Dendritic cell treated with granulocyte-macrophage colony-stimulating factor and Interleukin-4, amounts not matched to agents 40 ng/mL and 50 ng/mL, for 4 days (primary cell): ENCODE results near the gene BMAL1.
A peak's percentile ranks its signal among the peaks of the same experiment; 100 is the strongest.
"Not testable (repeated sequence)": the region's sequence is repeated elsewhere in the genome, so short reads cannot be mapped to it uniquely, and the experiment has no call there.

Experiments used
- H3K27ac Mint-ChIP-seq: one replicate; pipeline ENCODE4 v1.8.0; 2022; ENCODE audit warnings: mild to moderate bottlenecking, mixed read lengths
- H3K27me3 Mint-ChIP-seq: one replicate; pipeline ENCODE4 v1.8.0; 2022; ENCODE audit warnings: mild to moderate bottlenecking, mixed read lengths
- H3K36me3 Mint-ChIP-seq: one replicate; pipeline ENCODE4 v1.8.0; 2022; ENCODE audit warnings: low read depth, mixed read lengths
- H3K4me1 Mint-ChIP-seq: one replicate; pipeline ENCODE4 v1.8.0; 2022; ENCODE audit warnings: low read depth, mixed read lengths
- H3K4me3 Mint-ChIP-seq: one replicate; pipeline ENCODE4 v1.8.0; 2022; ENCODE audit warnings: mild to moderate bottlenecking, moderate library complexity, mixed read lengths
- H3K9me3 Mint-ChIP-seq: one replicate; pipeline ENCODE4 v1.8.0; 2022; ENCODE audit warnings: mixed read lengths
- intact Hi-C: fragments of 100-400 bp; cut with micrococcal nuclease; formaldehyde crosslinking; loops from one replicate; pipeline ENCODE4 v1.15.0; 2022

BMAL1 gene

DNA sequence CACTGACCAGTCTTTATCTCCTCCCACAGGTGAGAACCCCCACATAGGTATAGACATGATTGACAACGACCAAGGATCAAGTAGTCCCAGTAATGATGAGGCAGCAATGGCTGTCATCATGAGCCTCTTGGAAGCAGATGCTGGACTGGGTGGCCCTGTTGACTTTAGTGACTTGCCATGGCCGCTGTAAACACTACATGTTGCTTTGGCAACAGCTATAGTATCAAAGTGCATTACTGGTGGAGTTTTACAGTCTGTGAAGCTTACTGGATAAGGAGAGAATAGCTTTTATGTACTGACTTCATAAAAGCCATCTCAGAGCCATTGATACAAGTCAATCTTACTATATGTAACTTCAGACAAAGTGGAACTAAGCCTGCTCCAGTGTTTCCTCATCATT is 109.0 kb downstream of the BMAL1 start:
- Mint-ChIP-seq H3K36me3 (peaks cover 92% of the 10 kb centered on the region), H3K27ac (no peak overlapping the region), H3K27me3 (no peaks in the 10 kb centered on the region), H3K9me3 (no peaks in the 10 kb centered on the region), H3K4me3 (no peak overlapping the region), H3K4me1 (no peaks in the 10 kb centered on the region)
- intact Hi-C loops, result no loop called here

GRCh38 chr11:13388741-13389140 is 111.2 kb downstream of the BMAL1 start:
- peaks cover 77% of the 10 kb centered on the region for H3K36me3 Mint-ChIP-seq
- no peaks in the 10 kb centered on the region for H3K9me3 Mint-ChIP-seq
- intact Hi-C loops, result no loop called here
- H3K27me3 Mint-ChIP-seq, result no peaks in the 10 kb centered on the region
- no peak overlapping the region for H3K27ac Mint-ChIP-seq
- no peak overlapping the region for H3K4me3 Mint-ChIP-seq
- no peaks in the 10 kb centered on the region for H3K4me1 Mint-ChIP-seq

GRCh38 chr11:13391217-13391616 is 113.6 kb downstream of the BMAL1 start:
- Mint-ChIP-seq H3K4me3 (no peak overlapping the region), H3K27ac (no peak overlapping the region), H3K27me3 (no peaks in the 10 kb centered on the region), H3K4me1 (no peaks in the 10 kb centered on the region), H3K9me3 (no peaks in the 10 kb centered on the region), H3K36me3 (peaks cover 58% of the 10 kb centered on the region)
- intact Hi-C loops, result no loop called here

DNA sequence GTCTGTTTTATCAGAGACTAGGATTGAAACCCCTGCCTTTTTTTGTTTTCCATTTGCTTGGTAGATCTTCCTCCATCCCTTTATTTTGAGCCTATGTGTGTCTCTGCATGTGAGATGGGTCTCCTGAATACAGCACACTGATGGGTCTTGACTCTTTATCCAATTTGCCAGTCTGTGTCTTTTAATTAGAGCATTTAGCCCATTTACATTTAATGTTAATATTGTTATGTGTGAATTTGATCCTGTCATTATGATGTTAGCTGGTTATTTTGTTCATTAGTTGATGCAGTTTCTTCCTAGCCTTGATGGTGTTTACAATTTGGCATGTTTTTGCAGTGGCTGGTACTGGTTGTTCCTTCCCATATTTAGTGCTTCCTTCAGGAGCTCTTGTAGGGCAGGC is 120.7 kb downstream of the BMAL1 start:
- H3K27me3 Mint-ChIP-seq, H3K27ac Mint-ChIP-seq, H3K4me1 Mint-ChIP-seq, H3K4me3 Mint-ChIP-seq, intact Hi-C loops: not testable (repeated sequence)
- Mint-ChIP-seq H3K36me3 (peaks cover 41% of the 10 kb centered on the region), H3K9me3 (peaks cover 44% of the 10 kb centered on the region)

DNA sequence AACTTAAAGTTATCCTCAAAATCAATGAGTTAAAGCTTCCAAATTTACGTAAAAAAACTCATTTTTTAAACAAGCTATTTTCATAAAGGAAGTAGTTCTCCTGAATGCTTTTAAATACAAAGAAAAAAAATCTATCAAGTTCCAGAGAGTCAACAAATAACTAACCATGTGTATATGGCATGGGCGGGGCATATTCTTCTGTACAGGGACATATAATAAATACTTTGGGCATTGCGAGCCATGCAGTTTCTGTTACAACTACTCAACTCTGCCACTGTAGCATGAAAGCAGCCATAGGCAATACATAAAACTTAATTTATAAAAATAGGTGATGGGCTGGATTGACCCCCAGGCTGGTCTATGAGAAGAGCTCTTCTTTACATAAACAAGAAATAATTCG is 127.6 kb downstream of the BMAL1 start:
- Mint-ChIP-seq H3K4me1 (no peaks in the 10 kb centered on the region), H3K27me3 (no peaks in the 10 kb centered on the region), H3K9me3 (peaks cover 20% of the 10 kb centered on the region), H3K36me3 (peaks cover 31% of the 10 kb centered on the region), H3K4me3 (no peak overlapping the region), H3K27ac (no peak overlapping the region)
- intact Hi-C loops, result no loop called here

DNA sequence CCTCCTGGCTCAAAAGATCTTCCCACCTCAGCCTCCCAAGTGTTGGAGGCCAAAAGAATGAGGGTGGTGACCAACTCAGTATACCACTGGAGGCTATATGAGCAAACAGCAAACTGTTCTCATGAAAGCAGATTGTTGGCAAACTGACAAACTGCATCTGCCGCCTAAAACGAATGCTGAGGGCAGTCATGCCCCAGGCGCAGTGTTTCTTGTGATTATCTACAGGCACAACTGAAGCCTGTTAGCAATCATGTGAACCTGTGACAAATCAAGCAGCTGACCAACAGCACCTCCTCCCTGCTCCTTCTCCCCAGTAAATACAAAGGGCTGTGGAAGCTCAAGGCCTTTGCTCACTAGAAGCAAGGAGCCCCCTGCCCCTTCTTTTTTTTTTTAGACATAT is 137.6 kb downstream of the BMAL1 start:
- Mint-ChIP-seq H3K27ac (no peak overlapping the region), H3K36me3 (peaks cover 74% of the 10 kb centered on the region), H3K4me3 (no peak overlapping the region), H3K4me1 (no peaks in the 10 kb centered on the region), H3K27me3 (no peaks in the 10 kb centered on the region), H3K9me3 (no peaks in the 10 kb centered on the region)
- intact Hi-C loops, result loop anchor here (10.0 kb wide), 1 partner anchor 50 kb away; the partner anchor contains the start of gene BTBD10

DNA sequence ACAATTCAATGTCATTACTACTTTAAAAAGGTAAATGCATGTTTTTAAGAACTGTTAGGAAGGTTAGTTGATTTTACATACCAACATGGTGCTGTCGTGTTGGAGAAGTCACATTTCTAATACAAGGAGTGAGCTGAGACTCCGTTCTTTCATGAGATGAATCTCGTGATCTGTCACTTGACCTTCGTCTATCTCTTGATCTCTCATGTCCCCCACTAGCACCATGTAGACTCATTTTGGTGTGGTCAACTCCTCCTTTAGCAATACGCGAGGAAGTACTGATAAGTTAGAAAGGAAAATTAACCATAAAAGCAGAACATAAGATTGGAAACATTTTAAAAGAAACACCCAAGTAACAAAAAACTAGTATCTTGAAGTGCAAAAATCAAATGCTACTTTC is 144.0 kb downstream of the BMAL1 start:
- intact Hi-C loops, result no loop called here
- no peaks in the 10 kb centered on the region for H3K27me3 Mint-ChIP-seq
- no peak overlapping the region for H3K27ac Mint-ChIP-seq

DNA sequence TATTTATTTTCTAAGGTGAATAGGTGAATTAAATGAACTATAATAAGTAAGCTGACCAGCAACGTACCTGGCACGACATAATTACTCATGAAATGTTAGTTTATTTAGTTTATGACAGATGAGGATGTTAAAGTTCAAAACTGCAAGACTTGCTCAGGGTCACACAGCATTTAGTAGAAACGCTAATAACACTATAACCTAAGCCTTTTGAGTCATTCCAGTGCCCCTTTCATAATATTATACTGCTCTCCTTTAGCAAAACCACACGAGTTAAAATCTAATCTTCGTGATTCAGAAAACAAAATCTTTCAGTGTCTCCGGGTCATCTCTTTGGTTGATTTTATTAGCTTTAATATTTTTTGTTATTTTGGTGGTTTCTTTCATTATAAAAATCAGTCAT is 145.8 kb downstream of the BMAL1 start:
- H3K27ac Mint-ChIP-seq, result no peak overlapping the region
- peaks cover 18% of the 10 kb centered on the region for H3K4me1 Mint-ChIP-seq
- peaks cover 35% of the 10 kb centered on the region for H3K9me3 Mint-ChIP-seq
- no peaks in the 10 kb centered on the region for H3K27me3 Mint-ChIP-seq
- intact Hi-C loops, result no loop called here
- H3K4me3 Mint-ChIP-seq, result no peak overlapping the region
- H3K36me3 Mint-ChIP-seq, result peaks cover 63% of the 10 kb centered on the region

More for the DNA sequence above, 144.0 kb downstream of the BMAL1 start:
- Mint-ChIP-seq H3K9me3 (peaks cover 17% of the 10 kb centered on the region), H3K36me3 (peaks cover 57% of the 10 kb centered on the region), H3K4me3 (no peak overlapping the region), H3K4me1 (peaks cover 18% of the 10 kb centered on the region)

DNA sequence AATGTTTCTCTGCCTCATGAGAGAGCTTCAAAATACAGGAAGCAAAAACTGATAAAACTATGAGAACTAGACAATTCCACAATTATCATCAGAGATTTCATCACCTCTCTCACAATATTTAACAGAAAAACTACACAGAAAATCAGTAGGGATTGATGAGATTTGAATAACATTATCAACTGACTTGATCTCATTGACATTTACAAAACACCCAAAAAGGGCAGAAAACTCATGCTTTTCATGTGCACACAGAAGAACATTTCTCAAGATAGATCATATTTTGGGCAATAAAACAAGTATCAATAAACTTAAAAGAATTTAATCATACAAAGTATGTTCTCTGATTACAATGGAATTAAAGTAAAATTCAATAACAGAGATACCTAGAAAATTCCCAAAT is 149.8 kb downstream of the BMAL1 start:
- Mint-ChIP-seq H3K36me3 (peaks cover 60% of the 10 kb centered on the region), H3K4me3 (no peak overlapping the region), H3K27me3 (no peaks in the 10 kb centered on the region), H3K27ac (no peak overlapping the region), H3K9me3 (peaks cover 38% of the 10 kb centered on the region), H3K4me1 (peaks cover 18% of the 10 kb centered on the region)
- intact Hi-C loops, result no loop called here

GRCh38 chr11:13429288-13429687 is 151.7 kb downstream of the BMAL1 start:
- Mint-ChIP-seq H3K9me3 (peaks cover 38% of the 10 kb centered on the region), H3K27ac (no peak overlapping the region), H3K27me3 (no peaks in the 10 kb centered on the region), H3K4me3 (no peak overlapping the region), H3K36me3 (peaks cover 59% of the 10 kb centered on the region), H3K4me1 (peaks cover 18% of the 10 kb centered on the region)
- intact Hi-C loops, result no loop called here

GRCh38 chr11:13429836-13430235 is 152.2 kb downstream of the BMAL1 start:
- H3K36me3 Mint-ChIP-seq, result peaks cover 54% of the 10 kb centered on the region
- H3K9me3 Mint-ChIP-seq, result peaks cover 38% of the 10 kb centered on the region
- no peak overlapping the region for H3K4me3 Mint-ChIP-seq
- no peak overlapping the region for H3K27ac Mint-ChIP-seq
- intact Hi-C loops, result no loop called here
- H3K27me3 Mint-ChIP-seq, result no peaks in the 10 kb centered on the region
- peaks cover 18% of the 10 kb centered on the region for H3K4me1 Mint-ChIP-seq

DNA sequence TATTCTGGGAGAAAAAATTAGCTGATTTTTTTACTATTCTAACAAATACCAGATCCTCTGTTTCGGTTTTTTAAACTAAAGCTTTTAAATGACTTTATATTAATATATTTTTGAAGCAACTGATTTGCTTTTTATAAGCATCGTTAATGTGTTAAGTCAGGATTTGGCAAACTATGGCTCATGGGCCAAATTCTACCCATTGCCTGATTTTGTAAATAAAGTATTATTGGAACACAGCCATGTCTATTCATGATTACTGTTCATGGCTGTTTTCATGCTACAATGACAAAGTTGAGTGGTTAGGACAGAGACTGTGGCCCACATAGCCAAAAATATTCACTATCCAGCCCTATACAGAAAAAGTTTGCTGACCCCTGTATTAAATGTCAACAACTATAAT is 155.8 kb downstream of the BMAL1 start:
- Mint-ChIP-seq H3K4me3 (no peak overlapping the region), H3K27ac (no peak overlapping the region), H3K9me3 (peaks cover 3% of the 10 kb centered on the region), H3K36me3 (peaks cover 18% of the 10 kb centered on the region), H3K27me3 (no peaks in the 10 kb centered on the region), H3K4me1 (peaks cover 20% of the 10 kb centered on the region)
- intact Hi-C loops, result no loop called here

DNA sequence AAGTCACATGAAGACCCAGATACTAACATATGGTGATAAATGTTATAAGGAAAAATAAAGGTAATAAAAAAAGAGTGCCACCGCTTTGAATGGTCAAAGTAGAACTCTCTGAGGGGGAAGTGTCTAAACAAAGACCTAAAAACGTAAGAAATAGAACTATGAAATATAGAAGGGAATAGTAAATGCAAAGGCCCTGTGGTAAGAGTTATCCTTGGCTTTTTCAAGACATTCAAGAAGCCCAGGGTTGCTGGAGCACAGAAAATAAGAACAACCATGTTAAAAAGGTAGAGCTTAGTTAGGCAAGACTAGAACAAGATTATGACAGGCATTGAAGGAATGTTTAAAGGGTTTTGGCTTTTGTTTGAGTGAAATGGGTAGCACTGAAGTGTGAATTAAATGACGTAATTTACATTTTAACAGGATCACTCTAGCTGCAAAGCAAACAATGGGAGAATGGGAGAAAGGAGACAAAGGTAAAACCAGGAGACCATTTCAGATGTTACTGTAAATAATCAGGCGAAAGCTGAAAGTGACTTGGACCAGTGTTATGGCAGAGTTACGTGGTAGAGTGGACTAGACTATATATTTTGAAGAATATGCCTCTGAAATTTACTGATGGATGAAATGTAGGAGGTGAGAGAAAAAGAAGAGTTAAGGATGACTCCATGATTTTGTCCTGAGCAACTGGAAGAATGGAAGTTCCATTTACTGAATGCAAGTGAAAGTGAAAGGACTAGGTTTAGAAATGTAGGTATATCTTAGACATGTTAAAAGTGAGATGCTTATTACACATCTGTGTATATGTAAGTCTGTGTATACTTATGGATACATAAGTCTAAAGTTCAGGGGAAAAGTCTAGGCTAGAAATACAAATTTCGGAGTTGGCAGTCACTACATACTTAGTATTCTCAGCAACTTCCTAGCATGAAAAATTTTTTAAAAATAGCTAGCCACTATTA is 156.9 kb downstream of the BMAL1 start:
- no peaks in the 10 kb centered on the region for H3K9me3 Mint-ChIP-seq
- H3K4me3 Mint-ChIP-seq, result no peak overlapping the region
- H3K36me3 Mint-ChIP-seq, result peaks cover 10% of the 10 kb centered on the region
- no peaks in the 10 kb centered on the region for H3K27me3 Mint-ChIP-seq
- no peak overlapping the region for H3K27ac Mint-ChIP-seq
- intact Hi-C loops, result no loop called here
- peaks cover 20% of the 10 kb centered on the region for H3K4me1 Mint-ChIP-seq

DNA sequence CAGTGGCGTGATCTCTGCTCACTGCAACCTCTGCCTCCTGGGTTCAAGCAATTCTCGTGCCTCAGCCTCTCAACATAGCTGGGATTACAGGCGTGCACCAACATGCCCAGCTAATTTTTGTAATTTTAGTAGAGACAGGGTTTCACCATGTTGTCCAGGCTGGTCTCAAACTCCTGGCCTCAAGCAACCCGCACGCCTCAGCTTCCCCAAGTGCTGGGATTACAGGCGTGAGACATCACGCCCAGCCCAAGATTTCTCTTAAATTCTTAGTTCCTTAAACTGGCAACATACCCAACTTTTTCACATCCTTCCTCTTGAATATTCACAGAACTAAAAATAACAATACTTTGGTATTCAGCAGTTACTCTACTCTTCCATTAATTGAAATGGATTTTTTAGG is 159.2 kb downstream of the BMAL1 start:
- H3K27me3 Mint-ChIP-seq, H3K9me3 Mint-ChIP-seq, H3K36me3 Mint-ChIP-seq, intact Hi-C loops, H3K4me3 Mint-ChIP-seq: not testable (repeated sequence)
- Mint-ChIP-seq H3K27ac (peak overlapping the region; percentile 43), H3K4me1 (peaks cover 27% of the 10 kb centered on the region)
